Glutamatergic neuron (in vitro differentiated cells): Measurements from ENCODE around the gene PERM1. TPM values are rescaled to one million over a fixed set of nuclear protein-coding genes. Genes with fewer than 3 reads are reported as not detected.

Experiments used
- DNase-seq: peaks from one replicate; pipeline ENCODE4 v3.0.0; 2022
- H3K27ac Mint-ChIP-seq: one replicate; pipeline ENCODE4 v1.8.0; 2020; ENCODE audit warnings: mild to moderate bottlenecking, mixed read lengths, inconsistent platforms; ENCODE audit not compliant: unreplicated experiment
- H3K27me3 Mint-ChIP-seq: one replicate; pipeline ENCODE4 v1.8.0; 2020; ENCODE audit warnings: mild to moderate bottlenecking, moderate library complexity, mixed read lengths, inconsistent platforms; ENCODE audit not compliant: unreplicated experiment
- H3K36me3 Mint-ChIP-seq: one replicate; pipeline ENCODE4 v1.8.0; 2020; ENCODE audit warnings: mild to moderate bottlenecking, mixed read lengths, inconsistent platforms; ENCODE audit not compliant: unreplicated experiment
- H3K4me1 Mint-ChIP-seq: one replicate; pipeline ENCODE4 v1.8.0; 2020; ENCODE audit warnings: mild to moderate bottlenecking, low read depth, mixed read lengths, inconsistent platforms; ENCODE audit not compliant: unreplicated experiment
- H3K4me3 Mint-ChIP-seq: one replicate; pipeline ENCODE4 v1.8.0; 2020; ENCODE audit warnings: mild to moderate bottlenecking, mixed read lengths, inconsistent platforms; ENCODE audit not compliant: unreplicated experiment
- H3K9me3 Mint-ChIP-seq: one replicate; pipeline ENCODE4 v1.8.0; 2020; ENCODE audit warnings: mild to moderate bottlenecking, moderate library complexity, mixed read lengths, inconsistent platforms; ENCODE audit not compliant: unreplicated experiment
- CTCF ChIP-seq: fragments of 200-600 bp; sonication (generic); IDR thresholded peaks from one replicate; pipeline ENCODE4 v1.5.0; 2021; ENCODE audit not compliant: partially characterized antibody, unreplicated experiment
- total RNA-seq: library from RNA; stranded (reverse); fragmentation: NEBNext Ultra II Directional; extraction: Animal tissue kit (Norgen Biotek cat#: 25700); gene quantifications from one replicate; pipeline ENCODE4 v1.2.1, GENCODE V29; 2021; ENCODE audit not compliant: unreplicated experiment

The PERM1 gene
- total RNA-seq, 1 donor from 2014 or later: 0.32 TPM

- TF ChIP-seq CTCF: no peak
- Mint-ChIP-seq H3K27ac (no peak overlapping the region), H3K27me3 (peaks cover 17% of the 10 kb centered on the region)
These were observed 10.0 kb downstream of the PERM1 start for GRCh38 chr1:971751-972506.

DNA sequence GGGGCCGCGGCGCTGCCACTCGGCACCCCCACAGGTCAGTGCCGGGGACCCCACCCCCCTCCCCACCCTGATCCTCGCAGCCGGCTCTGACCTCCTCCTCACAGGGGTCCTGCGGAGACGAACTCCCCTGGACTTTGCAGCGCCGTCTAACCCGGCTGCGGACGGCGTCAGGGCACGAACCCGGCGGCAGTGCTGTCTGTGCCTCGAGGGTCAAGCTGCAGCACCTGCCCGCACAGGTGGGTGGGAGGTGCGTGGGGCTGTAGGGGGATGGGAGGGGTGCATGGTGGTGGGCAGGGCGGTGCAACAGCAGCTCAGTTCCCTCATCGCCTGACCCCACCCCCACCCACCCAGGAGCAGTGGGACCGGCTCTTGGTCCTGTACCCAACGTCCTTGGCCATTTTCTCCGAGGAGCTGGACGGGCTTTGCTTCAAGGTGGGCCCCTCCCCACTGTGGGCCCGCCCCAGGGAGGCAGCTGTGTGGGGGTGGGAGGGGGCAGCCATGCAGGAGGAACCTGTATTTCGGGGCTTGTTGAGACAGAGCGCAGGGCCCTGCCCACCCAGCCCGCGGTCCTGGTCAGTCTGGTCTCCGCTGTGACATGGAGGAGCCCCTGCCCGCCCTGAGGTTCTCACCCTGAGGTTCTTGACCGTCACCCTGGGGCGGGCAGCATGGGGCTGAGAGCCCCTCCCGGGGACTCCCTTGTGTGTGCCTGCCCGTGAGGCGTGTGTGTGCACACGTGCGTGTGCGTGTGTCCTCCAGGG is 10.7 kb downstream of the PERM1 start:
- DNase-seq: no peak
- peaks cover 18% of the 10 kb centered on the region for H3K27me3 Mint-ChIP-seq
- H3K4me1 Mint-ChIP-seq: peaks cover 6% of the 10 kb centered on the region
- peaks cover 3% of the 10 kb centered on the region for H3K9me3 Mint-ChIP-seq
- H3K4me3 Mint-ChIP-seq: no peak overlapping the region
- TF ChIP-seq CTCF: no peak
- no peak overlapping the region for H3K27ac Mint-ChIP-seq
- H3K36me3 Mint-ChIP-seq: no peaks in the 10 kb centered on the region

More at GRCh38 chr1:971751-972506, 10.0 kb downstream of the PERM1 start:
- no peaks in the 10 kb centered on the region for H3K36me3 Mint-ChIP-seq
- no peak for DNase-seq
- H3K4me1 Mint-ChIP-seq: peaks cover 6% of the 10 kb centered on the region
- no peak overlapping the region for H3K4me3 Mint-ChIP-seq
- H3K9me3 Mint-ChIP-seq: peaks cover 3% of the 10 kb centered on the region

DNA sequence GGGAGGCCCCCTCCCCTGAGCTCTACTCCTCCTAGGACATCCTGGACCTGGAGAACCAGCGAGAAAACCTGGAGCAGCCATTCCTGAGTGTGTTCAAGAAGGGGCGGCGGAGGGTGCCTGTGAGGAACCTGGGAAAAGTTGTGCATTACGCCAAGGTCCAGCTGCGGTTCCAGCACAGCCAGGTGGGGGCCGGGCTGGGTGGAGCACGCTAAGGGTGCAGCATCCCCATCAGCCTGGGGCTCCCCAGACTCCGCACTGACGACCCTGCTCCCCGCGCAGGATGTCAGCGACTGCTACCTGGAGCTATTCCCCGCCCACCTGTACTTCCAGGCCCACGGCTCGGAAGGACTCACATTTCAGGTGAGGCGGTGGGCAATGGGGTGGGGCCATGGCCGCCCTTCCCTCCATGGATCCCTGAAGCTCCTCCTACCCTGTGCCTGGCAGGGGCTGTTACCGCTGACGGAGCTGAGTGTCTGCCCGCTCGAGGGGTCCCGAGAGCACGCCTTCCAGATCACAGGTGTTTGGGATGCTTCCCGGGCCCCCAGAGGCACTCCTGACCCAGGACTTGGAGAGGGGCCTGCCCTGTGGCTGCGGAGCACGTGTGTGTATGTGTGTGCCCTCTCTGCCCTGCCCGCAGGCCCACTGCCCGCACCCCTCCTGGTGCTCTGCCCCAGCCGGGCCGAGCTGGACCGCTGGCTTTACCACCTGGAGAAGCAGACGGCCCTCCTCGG is 11.5 kb downstream of the PERM1 start:
- H3K4me3 Mint-ChIP-seq: no peak overlapping the region
- peaks cover 3% of the 10 kb centered on the region for H3K9me3 Mint-ChIP-seq
- TF ChIP-seq CTCF: no peak
- peaks cover 16% of the 10 kb centered on the region for H3K27me3 Mint-ChIP-seq
- no peak for DNase-seq
- no peaks in the 10 kb centered on the region for H3K36me3 Mint-ChIP-seq
- H3K27ac Mint-ChIP-seq: no peak overlapping the region
- peaks cover 6% of the 10 kb centered on the region for H3K4me1 Mint-ChIP-seq

DNA sequence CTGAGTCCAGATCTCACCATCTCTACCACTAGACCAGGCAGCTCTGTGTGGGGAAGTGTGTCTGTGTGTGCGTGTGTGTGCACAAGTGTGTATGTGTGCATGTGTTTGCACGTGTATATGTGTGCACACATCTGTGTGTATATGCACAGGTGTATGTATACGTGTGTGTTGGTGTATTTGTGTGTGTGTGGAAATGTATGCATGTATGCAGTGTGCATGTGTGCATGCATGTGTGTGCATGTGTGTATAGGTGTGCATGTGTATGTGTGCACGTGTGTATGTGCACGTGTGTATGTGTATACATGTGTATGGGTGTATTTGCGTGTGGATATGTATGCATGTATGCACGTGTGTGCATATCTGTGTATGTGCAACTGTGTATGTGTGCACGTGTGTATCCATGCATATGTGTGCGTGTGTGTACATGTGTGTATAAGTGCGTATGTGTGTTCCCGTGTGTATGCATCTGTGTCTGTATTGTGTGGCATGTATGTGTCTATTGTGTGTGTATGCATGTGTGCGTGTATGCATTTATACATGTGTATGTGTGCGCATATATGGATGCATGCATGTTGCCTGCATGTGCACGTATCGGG is 12.5 kb downstream of the PERM1 start:
- Mint-ChIP-seq H3K4me1 (peaks cover 6% of the 10 kb centered on the region), H3K36me3 (no peaks in the 10 kb centered on the region), H3K27me3 (peaks cover 12% of the 10 kb centered on the region), H3K4me3 (no peak overlapping the region), H3K9me3 (peaks cover 5% of the 10 kb centered on the region), H3K27ac (no peak overlapping the region)
- no peak for TF ChIP-seq CTCF
- no peak for DNase-seq
